OCI-LY3 (cell line): Measurements from ENCODE around the gene FMNL1.

Source experiments
- CTCF ChIP-seq: fragments of 200-600, 300-600 bp; sonication (generic); IDR thresholded peaks from 2 replicates; pipeline ENCODE4 v1.5.1; 2014; ENCODE audit warnings: antibody characterized with exemption, low read length, low read depth
- EZH2phosphoT487 ChIP-seq: fragments of 200-600 bp; shearing (Covaris generic); IDR thresholded peaks from 2 replicates; pipeline ENCODE4 v1.6.1; 2018; ENCODE audit warnings: antibody characterized with exemption, mixed run types, low read depth

- TF ChIP-seq CTCF: no peak
- no peak for TF ChIP-seq EZH2phosphoT487
Observed at GRCh38 chr17:45225051-45225700, 3.5 kb downstream of the FMNL1 start.
